ENCODE measurements around the gene CALML3.
"Not testable (repeated sequence)": the region's sequence is repeated elsewhere in the genome, so short reads cannot be mapped to it uniquely, and the experiment has no call there.

The CALML3 gene

GRCh38 chr10:5559022-5559421 is 34.3 kb downstream of the CALML3 start:
- DNase-seq = not testable (repeated sequence)

- no peak for DNase-seq
Observed at GRCh38 chr10:5559642-5560141, 34.9 kb downstream of the CALML3 start.

GRCh38 chr10:5560142-5560816 is 35.5 kb downstream of the CALML3 start:
- no peak for DNase-seq

GRCh38 chr10:5560817-5561703 is 36.3 kb downstream of the CALML3 start:
- DNase-seq = no peak

DNA sequence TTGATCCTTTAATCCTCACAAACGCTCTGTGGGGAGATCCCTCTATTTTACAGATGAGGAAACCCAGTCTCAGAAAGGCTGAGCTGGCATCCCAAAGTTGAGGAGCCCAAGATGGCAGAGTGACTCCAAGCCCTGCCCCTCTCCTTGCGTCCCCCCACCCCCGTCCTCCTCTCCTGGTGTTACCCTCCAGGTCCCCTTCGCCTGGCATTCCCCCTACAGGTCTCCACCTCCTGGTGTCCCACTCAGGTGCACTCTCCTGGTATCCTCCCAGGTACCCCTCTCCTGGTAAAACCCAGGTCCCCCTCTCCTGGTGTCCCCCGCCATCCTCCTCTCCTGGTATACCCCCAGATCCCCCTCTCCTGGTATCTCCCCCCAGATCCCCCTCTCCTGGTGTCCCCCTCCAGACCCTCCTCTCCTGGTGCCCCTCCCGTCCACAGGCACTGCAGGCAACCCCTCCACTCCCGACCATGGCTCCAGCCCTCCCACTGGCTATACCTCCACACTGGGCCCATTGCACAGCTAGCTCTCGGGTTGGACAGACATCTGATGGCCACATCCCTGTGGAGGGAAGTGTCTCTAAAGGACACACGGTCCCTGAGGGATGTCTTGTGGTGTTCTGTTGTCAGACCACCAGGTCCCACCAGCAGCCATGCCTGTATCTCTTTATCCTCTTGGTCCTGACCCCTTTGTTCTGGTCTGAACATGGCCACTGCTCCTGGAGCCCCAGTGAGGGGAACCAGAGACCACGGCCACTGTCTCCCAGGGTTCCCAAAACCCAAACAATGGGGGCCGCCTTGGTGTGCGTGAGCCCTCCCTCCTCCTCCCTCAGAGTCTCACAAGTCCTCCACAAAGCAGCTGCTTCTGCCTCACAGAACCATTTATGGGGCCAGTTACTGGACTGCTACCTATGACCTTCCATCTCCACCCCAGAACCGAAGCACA is 37.2 kb downstream of the CALML3 start:
- DNase-seq = no peak

DNA sequence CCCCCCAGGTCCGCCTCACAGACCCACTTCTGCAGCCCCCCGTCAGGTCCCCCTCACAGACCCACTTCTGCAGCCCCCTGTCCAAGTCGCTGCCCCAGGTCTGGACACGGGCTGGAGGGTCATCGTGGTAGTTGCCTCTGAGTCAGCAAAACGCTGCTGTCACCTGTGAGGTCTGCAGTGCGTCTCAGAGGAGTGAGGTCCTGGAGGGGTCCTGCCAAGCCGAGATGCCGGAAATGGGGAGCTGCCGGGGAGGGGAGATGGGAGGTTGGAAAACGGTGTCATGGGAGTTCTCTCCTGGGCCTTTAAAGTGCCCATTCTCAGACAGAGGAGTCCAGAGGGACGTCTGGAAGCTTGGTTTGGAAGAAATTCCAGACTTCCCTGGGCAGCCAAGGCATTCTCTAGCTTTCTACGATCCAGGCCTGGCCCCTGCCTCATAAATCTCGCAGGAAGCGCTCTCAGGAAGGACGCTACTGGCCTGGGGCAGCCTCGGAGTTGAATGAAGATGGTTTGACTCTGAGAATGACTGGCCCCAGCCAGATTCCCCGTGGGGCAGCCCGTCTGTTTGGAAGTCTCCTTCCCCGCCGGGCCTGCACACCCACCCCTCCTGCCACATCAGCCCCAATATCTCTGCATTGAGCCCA is 38.7 kb downstream of the CALML3 start:
- DNase-seq = no peak

DNA sequence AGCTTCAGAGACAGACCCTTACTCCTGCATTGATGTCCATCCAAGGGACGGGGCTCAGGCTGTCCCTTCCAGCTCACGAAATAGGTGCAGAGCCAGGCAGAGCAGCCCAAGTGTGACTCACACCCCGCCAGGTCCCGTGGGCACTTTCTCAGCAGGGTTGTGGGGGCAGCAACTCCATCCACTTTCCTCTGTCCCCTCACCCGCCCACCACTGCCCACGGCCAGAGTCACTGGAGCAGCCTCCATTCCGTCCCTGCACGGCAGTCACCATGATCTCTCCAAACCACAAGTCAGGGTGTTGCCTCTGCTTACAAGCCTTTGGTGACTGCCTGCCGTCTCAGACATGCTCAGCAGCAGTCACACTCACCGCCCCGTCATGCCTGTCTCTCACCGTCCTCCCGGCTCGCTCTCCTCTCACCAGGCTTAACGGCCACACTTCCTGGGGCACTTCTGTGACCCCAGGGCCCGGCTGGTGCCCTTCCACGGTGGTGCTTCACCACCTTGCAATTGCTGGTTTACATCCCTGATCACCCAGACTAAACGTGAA is 39.3 kb downstream of the CALML3 start:
- no peak for DNase-seq

DNA sequence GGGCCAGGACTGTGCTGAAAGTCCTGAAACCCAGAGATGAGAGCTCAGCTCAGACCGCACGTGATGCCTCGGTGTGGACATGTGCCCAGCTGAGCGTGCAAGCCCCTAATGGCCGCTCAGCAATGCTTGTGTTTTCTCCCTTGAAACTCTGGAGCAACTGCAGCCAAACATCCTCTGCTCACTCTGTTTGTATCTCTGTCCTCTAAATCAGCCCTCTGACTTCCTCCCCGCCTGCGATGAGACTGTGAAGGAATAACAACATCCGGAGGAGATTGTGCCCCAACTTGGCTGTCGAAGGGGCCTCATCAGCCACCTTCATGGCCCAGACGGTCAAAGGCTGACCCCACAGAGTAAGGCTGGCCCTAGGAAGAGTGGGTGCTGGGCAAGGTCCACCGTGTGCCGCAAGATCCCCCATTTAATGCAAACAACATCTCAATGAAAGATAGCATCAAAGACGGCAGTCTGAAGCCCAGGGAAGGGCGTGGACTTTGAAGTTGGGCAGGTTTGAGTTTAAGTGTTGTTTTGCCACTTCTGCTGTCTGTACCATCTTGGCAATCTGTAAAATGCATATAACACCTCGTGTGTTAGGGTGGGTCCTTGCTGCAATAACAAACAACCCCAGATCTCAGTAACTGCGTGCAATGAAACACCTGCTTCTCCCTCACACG is 39.9 kb downstream of the CALML3 start:
- DNase-seq = no peak

- DNase-seq = no peak
Observed at GRCh38 chr10:5565205-5565545, 40.4 kb downstream of the CALML3 start.

- no peak for DNase-seq
Observed at GRCh38 chr10:5565671-5566581, 41.2 kb downstream of the CALML3 start.

DNA sequence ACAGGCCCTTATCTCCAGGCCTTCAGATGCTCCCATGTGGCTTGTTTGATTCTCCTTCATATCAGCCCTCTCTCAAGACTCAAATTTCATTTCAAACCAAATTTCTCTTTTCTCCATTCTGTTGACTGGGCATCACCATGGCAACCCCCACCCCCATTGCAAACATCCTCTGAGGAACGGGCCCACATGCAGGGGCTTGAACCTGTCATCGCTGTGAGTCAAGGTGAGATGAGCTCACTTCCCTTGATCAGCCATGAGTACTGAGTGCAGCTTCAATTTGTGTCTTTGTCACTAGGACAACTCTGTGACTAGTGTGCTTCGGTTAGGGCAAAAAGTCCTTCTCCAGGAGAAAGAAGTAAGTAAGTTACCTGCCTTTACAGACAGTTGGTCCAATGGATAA is 41.9 kb downstream of the CALML3 start:
- DNase-seq = no peak

- DNase-seq = no peak
Observed at GRCh38 chr10:5567477-5567876, 42.7 kb downstream of the CALML3 start.

DNA sequence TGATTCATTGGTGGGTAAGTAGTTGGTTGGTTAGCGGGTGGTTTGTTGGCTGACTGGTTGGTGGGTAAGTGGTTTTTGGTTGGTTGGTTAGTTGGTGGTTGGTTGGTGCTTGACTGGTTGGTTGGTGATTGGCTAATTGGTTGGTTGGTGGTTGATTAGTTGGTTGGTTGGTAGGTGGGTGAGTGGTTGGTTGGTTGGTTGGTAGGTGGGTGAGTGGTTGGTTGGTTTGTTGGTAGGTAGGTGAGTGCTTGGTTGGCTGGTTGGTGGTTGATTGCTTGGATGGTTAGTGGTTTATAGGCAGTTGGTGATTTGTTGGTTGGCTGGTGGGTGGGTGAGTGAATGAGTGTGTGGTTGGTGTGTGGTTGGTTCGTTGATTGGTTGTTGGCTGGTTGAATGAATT is 44.2 kb downstream of the CALML3 start:
- DNase-seq = no peak

- no peak for DNase-seq
Observed at GRCh38 chr10:5569568-5569967, 44.8 kb downstream of the CALML3 start.

DNA sequence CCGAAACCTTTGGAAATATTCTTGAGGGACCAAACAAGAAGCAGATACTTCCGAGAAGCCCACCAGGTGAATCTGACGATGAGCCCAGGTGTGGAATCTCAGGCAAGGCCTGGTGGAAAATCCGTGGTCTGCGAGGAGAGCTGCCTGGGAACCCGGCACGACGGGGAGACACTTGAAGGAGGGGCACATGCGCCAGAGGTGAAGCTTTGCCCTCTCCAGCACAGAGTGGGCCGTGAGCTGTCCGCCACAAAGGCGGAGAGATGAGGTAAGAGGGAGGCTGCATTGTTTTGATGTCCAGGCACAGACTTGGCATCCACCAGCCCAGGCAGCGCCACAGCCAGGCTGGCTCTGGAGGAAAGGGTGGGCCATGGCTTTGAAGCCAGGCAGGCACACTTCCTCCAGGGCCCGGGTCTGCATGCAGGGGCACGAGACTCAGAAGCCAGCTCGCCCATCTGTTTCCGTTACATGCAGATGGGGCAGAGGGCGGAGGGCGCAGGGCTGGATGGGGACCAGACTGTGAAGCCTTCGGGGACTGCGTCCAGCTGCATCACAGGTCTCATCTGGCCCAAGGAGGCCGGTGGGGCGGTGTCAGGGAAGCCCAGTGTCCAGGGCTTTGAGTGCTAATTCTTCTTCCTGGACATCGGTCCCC is 45.4 kb downstream of the CALML3 start:
- DNase-seq = no peak

- no peak for DNase-seq
Observed at GRCh38 chr10:5570979-5571810, 46.4 kb downstream of the CALML3 start.

DNA sequence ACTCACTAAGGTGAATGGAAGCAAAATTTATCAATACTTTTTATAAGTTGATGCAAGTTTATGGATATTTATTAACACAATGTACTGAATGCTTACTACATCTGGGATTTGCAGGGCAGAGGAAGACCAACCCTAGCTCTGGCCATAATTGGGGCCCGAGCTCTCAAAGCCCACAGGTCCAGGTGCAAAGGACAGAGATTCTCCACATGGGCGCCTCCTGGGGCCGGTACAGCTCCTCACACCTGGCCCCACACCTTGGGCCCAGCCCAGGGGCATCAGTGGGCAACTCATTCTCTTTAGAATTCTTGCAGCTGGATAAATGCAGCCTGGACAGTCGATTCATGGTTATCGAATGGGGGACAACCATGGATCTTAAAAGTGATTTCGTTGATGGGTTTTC is 47.1 kb downstream of the CALML3 start:
- no peak for DNase-seq

DNA sequence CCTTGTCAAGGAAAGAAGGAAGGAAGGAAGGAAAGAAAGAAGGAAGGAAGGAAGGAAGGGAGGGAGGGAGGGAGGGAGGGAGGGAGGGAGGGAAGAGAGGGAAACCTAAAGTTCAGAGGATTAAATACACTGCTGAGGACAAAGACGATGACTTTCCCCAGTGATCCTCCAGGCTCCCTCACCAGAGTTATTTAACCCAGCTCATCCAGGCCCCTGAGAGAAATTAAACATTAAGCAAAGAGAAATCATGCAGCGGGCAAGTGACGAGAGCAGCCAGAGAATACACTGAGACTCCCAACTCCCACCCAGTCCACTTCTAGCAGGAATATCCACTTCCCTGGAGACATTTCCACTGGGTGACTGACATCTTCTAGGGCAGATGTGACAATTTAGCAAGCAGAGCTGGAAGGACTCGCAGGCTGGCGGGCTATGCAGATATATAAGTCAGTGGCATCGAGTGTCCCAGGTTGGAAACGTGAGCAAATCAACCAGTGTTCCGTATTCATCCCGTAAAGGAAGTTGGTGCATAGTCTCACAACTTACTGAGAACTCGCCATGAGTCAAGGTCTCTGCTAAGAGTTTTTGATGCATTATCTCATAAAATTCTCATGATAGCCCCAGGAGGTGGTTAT is 48.7 kb downstream of the CALML3 start:
- no peak for DNase-seq

All from inflammatory macrophage treated with lipopolysaccharide for 4 hours (primary cell).